Colon (tissue), 2 donors: ENCODE data around the gene CD300C.
"Not testable (repeated sequence)": the region's sequence is repeated elsewhere in the genome, so short reads cannot be mapped to it uniquely, and the experiment has no call there.

Experiments used
- FAIRE-seq: peaks from 2 replicates; lab custom pipeline; 2012; peaks lifted over from hg19 to GRCh38; lab: Jason Lieb, UNC
- donor health status: control.
- donor health status: control.

Gene CD300C

GRCh38 chr17:74545843-74546230, at the start of gene CD300C:
Gene CD300C, minus strand, starts transcription at chr17:74546115. Its CDS starts 333 bp downstream, at chr17:74545782.
- FAIRE-seq: no peak

GRCh38 chr17:74595037-74595750, 49.3 kb upstream of the CD300C start:
- no peak for FAIRE-seq

GRCh38 chr17:74592087-74592990, 46.4 kb upstream of the CD300C start, which contains the start of gene CD300LD:
Gene CD300LD, minus strand, starts transcription at chr17:74592283. Its CDS starts 81 bp downstream, at chr17:74592202.
- FAIRE-seq: no peak

- FAIRE-seq: no peak
Measured at GRCh38 chr17:74591503-74591902, 45.6 kb upstream of the CD300C start.

- no peak for FAIRE-seq
Measured at GRCh38 chr17:74585711-74586110, 39.8 kb upstream of the CD300C start.

- FAIRE-seq: no peak
Measured at GRCh38 chr17:74584292-74585060, 38.6 kb upstream of the CD300C start.

GRCh38 chr17:74582633-74583032, 36.7 kb upstream of the CD300C start:
- FAIRE-seq: no peak

GRCh38 chr17:74579900-74580299, 34.0 kb upstream of the CD300C start:
- no peak for FAIRE-seq

- FAIRE-seq: no peak
Measured at GRCh38 chr17:74578979-74579378, 33.1 kb upstream of the CD300C start.

GRCh38 chr17:74574489-74575142, 28.7 kb upstream of the CD300C start:
- FAIRE-seq: no peak

GRCh38 chr17:74573635-74574034, 27.7 kb upstream of the CD300C start:
- not testable (repeated sequence) for FAIRE-seq

GRCh38 chr17:74573169-74573568, 27.3 kb upstream of the CD300C start:
- no peak for FAIRE-seq

GRCh38 chr17:74571621-74572270, 25.8 kb upstream of the CD300C start:
- no peak for FAIRE-seq

GRCh38 chr17:74569020-74570003, 23.4 kb upstream of the CD300C start:
- FAIRE-seq: no peak

GRCh38 chr17:74568106-74568873, 22.4 kb upstream of the CD300C start:
- no peak for FAIRE-seq

- no peak for FAIRE-seq
Measured at GRCh38 chr17:74567397-74567796, 21.5 kb upstream of the CD300C start, which contains the start of gene CD300H. Gene CD300H, minus strand, starts transcription at chr17:74567509.

- no peak for FAIRE-seq
Measured at GRCh38 chr17:74566132-74566753, 20.3 kb upstream of the CD300C start.

GRCh38 chr17:74565126-74565525, 19.2 kb upstream of the CD300C start:
- FAIRE-seq: no peak

- FAIRE-seq: no peak
Measured at GRCh38 chr17:74563358-74563757, 17.4 kb upstream of the CD300C start.
